Putamen (tissue), 1 donor: ENCODE results near the gene SETD4.

ENCODE experiments used
- DNase-seq: peaks from one replicate; pipeline ENCODE4 v3.0.0-alpha.2; 2016; ENCODE audit warnings: low spot score

SETD4 gene

DNA sequence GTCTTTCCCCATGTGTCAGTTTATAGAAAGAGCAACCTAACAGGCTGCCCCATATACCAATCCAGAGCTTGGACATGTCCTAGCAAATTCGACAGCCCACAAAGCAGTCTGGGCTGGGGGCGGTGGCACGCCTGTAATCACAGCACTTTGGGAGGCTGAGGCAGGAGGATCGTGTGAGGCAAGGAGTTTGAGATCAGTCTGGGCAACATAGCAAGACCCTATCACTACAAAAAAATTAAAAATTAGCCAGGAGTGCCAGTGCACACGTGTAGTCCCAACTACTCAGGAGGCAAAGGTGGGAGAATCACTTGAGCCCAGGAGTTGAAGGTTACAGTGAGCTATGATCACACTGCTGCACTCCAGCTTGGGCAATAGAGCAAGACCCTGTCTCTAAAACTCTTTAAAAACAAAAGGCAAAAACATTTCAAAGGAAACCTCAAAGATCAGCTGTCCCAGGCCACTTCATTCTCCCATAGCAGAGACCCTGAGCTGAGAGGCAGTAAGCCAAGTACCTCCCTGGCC lies 54.4 kb downstream of the SETD4 start:
- no peak for DNase-seq

- DNase-seq, result no peak
These were observed 55.3 kb downstream of the SETD4 start for GRCh38 chr21:36005018-36005417.

DNA sequence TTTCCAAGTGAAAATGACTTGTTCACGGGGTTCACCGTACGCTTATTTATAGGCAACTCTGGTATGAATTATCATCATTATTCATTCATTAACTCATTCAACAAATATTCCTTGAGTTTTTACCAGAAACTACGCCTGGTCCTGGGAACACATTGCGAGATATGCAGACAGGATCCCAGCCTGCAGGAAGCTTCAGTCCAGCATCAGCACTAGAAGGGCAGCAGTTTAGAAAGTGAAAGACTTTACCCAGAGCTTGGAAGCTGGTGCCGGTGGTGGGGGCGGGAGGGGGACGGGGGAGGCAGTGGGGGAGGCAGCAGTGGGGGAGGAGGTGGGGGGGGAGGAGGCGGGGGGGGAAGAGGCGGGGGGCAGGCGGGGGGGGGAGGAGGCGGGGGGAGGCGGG lies 55.9 kb downstream of the SETD4 start:
- no peak for DNase-seq

DNA sequence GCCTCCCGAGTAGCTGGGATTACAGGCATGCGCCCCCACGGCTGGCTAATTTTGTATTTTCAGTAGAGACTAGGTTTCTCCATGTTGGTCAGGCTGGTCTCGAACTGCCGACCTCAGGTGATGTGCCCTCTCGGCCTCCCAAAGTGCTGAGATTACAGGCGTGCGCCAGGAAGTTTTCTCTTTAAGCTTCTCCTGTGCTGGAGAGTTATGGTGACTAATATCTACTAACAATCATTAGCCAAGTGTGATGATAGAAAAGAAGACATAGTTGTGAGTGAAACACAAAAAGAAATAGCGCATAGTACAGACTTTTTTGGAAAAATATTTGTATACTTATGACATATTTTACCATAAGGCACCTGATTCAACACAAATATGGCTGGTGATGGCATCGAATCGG lies 56.5 kb downstream of the SETD4 start:
- DNase-seq, result no peak

DNA sequence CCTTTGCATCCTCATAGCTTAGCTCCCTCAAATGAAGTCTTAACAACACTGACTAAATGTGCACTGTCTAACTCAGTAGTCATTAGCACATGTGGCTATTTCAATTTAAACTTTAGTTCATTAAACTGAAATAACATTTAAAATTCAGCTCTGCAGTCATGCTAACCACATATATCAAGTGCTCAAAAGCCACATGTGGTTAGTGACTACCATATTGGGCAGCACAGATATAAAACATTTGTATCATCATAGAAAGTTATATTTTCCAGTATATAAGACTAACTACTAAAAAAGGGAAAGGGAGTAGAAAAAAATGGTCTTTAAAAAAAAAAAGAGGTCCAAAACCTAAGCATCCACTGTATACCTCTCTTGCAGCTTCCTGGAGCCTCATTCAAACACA lies 64.1 kb downstream of the SETD4 start:
- no peak for DNase-seq

DNA sequence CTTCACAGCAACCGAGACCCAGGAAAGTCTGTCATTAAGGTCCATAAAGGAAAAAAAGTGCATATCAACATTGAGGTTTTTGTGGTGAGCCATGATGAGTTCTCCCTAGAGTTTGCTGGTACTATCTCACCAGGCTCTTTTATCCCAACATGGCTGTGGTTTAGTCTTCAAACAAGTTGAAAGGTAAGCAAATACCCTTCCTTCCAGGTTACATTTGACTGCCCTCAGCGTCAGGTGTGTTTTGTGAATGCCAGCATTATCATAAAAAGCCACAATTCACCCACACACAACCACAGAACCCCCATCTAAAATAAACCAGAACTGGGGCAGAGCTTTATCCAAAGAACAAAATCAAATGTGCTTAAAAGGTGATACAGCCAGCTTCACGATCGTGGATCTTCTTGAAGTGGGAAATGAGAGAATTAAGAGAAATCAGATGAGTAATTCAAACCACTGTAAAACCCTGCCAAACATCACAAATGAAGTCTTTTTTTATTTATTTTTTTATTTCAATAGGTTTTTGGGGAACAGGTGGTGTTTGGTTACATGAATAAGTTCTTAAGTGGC lies 64.7 kb downstream of the SETD4 start:
- no peak for DNase-seq

DNA sequence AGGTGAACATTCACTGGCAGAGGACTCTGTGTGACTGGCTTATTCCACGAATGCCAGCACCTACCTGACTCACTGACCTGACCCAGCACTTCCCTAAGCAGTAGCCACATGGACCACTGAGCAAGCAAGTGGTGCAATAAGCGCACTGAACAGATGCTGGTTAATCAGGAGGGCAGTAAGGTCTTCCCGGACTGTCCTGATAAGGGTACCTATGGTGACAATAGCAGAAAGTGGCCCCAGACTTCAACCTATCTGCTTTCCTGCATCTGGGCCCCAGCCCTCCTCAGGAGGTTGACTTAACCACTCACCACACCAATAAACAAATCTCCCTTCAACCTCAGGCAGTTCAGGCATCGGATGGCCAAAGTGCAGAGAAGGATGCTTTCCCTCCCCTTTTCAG lies 65.7 kb downstream of the SETD4 start:
- no peak for DNase-seq

- DNase-seq, result no peak
These were observed 66.3 kb downstream of the SETD4 start for GRCh38 chr21:35993875-35994490.

DNA sequence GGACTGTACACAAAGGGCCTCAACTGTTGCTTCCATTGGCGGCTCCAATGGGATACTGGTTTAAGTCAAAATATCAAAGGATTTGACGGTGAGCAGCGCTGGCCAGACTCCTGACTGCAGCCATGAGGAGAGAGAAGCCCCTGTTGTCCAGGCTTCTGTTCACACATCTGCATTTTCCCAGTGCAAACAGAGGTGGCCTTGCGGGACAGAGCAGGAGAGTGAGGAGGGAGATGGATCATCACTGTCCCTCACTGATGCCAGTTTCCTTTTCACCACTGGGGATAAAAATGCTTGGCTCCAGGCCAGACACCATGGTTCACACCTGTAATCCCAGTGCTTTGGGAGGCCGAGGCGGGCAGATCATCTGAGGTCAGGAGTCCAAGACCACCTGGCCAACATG lies 69.2 kb downstream of the SETD4 start:
- no peak for DNase-seq

DNA sequence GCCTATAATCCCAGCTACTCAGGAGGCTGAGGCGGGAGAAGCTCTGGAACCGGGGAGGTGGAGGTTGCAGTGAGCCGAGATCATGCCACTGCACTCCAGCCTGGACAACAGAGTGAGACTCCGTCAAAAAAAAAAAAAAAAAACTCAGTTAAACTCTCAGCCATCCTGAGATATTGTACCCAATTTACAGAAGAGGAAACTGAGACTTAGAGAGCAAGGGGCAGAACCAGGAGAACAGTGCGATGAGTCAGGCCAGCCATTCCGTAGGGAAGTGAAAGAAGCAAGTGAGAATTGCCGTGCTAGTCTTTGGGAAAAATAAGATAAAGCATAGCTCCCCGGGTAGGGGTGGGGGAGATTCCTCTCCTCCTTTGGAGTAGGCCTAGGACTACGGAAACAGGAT lies 69.7 kb downstream of the SETD4 start:
- DNase-seq, result no peak

DNA sequence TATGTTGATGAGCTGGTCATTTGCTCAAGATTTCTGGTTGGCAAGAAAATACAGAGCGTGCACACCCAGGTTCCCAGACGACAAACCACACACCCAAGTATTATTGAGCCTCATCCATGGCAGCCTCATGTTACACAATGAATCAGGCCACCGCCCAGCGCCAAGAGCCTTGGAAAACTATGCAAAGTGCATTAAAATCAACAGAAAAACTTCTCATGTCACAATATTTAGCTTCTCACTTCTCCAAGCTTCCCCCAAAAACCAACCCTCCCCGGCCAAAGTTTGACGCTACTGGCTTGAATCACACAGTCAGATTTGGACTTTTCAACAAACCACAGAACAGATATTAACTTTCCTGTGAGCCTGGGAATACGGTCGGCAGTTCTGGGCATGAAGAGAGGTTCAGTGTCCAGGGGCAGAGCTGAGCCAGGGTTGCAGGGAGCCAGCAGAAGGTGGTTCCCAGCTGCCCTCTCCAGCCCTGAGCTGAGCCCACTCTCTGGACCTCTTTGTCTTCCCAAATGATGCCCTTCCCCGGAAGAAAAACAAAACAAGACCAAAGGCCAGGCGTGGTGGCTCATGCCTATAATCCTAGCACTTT lies 71.1 kb downstream of the SETD4 start:
- no peak for DNase-seq

DNA sequence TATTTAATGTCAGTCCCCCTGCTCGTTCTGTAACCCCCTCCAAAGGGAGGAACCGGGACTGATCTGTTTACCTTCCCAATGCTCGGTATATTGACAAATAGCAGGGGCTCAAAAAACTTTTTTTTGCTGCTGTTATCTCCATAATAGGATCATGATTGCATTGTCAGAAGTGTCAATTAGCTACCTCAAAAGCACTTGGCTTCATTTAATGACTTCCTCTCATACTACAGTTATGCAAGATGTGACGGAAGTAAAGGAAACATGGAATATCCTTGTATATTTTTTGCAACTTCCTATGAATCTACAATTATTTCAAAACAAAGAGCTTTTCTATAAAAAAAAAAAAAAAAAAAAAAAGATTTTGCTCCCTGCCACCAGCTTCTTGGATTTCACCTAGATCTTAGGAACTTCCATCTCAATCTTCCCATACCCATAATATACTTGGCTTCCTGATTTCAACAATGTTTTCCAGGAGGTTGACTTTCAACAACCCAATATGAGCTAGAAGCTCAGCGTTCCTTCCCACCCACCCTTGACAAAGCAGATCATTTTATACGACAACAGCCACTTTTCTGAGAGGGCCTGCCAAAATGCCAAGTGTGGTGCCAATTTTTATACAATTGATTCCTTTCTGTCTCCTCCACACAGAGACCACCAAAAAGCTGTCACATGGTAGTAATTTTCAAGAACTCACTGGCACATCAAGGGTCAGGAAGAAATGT lies 71.7 kb downstream of the SETD4 start:
- DNase-seq, result no peak

- DNase-seq, result no peak
These were observed 72.9 kb downstream of the SETD4 start for GRCh38 chr21:35987475-35987874.

GRCh38 chr21:35984654-35985361 lies 75.5 kb downstream of the SETD4 start:
- no peak for DNase-seq
